Activated naive CD8-positive, alpha-beta T cell (primary cell): Measurements from ENCODE around the gene STAG1.
"Not testable (repeated sequence)": the region's sequence is repeated elsewhere in the genome, so short reads cannot be mapped to it uniquely, and the experiment has no call there.

Experiments used
- H3K27ac Mint-ChIP-seq: one replicate; pipeline ENCODE4 v1.8.0; 2021; ENCODE audit warnings: mixed read lengths
- H3K27me3 Mint-ChIP-seq: one replicate; pipeline ENCODE4 v1.8.0; 2021; ENCODE audit warnings: mixed read lengths
- H3K36me3 Mint-ChIP-seq: one replicate; pipeline ENCODE4 v1.8.0; 2021; ENCODE audit warnings: mixed read lengths
- H3K4me1 Mint-ChIP-seq: one replicate; pipeline ENCODE4 v1.8.0; 2021; ENCODE audit warnings: low read depth, mixed read lengths
- H3K4me3 Mint-ChIP-seq: one replicate; pipeline ENCODE4 v1.8.0; 2021; ENCODE audit warnings: mild to moderate bottlenecking, mixed read lengths
- H3K9me3 Mint-ChIP-seq: one replicate; pipeline ENCODE4 v1.8.0; 2021; ENCODE audit warnings: low read depth, mixed read lengths

The STAG1 gene

GRCh38 chr3:136584728-136585127 is 167.4 kb downstream of the STAG1 start:
- peaks cover 10% of the 10 kb centered on the region for H3K36me3 Mint-ChIP-seq
- no peaks in the 10 kb centered on the region for H3K27me3 Mint-ChIP-seq
- no peaks in the 10 kb centered on the region for H3K4me1 Mint-ChIP-seq
- H3K27ac Mint-ChIP-seq, result no peak overlapping the region
- no peak overlapping the region for H3K4me3 Mint-ChIP-seq
- H3K9me3 Mint-ChIP-seq, result no peaks in the 10 kb centered on the region

GRCh38 chr3:136583823-136584222 is 168.4 kb downstream of the STAG1 start:
- Mint-ChIP-seq H3K27me3 (no peaks in the 10 kb centered on the region), H3K36me3 (peaks cover 16% of the 10 kb centered on the region), H3K4me1 (no peaks in the 10 kb centered on the region), H3K9me3 (no peaks in the 10 kb centered on the region), H3K27ac (no peak overlapping the region), H3K4me3 (no peak overlapping the region)

DNA sequence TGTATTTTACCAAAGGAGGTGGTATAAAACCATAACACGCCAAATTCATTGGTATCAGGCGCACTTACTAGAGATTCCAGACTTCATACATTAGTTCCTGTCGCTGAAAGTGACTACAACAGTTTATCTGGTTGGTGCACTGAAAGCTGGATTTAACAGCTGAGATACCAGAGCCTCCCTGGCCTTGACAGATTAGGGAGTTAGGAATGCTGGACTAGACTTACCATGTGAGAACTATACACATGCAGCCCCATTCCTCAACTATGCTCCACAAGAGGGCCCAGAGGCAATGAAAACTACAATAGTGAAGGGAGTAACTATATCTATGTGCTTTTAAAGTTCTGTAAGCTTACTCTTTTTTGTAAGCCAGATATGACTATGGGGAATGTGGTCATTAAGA is 174.4 kb downstream of the STAG1 start:
- Mint-ChIP-seq H3K9me3 (peaks cover 2% of the 10 kb centered on the region), H3K4me1 (no peaks in the 10 kb centered on the region), H3K4me3 (no peak overlapping the region), H3K27me3 (no peaks in the 10 kb centered on the region), H3K27ac (no peak overlapping the region), H3K36me3 (peaks cover 25% of the 10 kb centered on the region)

DNA sequence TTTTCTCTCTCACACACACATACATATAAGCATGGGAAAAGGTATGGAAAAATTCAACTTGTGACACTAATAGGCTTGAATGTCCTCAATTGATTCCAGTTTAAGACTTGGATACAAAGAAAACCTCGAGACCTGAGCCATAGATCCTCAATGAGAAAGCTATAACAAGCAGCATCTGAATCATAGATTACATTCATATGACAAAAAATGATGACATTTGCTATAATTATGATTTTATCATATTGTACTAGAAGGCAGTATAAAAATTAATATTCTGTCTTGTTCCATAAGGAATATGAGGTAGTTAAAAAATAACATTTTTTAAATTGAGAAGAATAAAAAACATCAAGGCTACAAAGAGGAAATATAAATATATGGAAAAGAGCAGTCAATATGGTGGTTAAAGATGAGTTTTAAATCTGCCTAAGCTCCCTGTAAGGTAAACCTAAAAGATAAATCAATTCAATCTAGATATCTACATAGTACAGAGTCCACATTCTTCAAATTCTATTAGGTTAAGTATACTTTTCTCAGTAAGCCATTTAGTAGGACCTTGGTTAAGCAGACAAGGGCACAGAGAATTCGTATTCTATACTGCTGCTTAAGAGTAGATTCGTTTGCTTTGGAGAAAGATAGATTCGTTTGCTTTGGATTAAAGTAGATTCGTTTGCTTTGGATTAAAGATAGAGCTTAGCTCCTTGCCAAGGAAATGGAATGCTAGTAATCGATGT is 175.7 kb downstream of the STAG1 start:
- H3K4me1 Mint-ChIP-seq, result no peaks in the 10 kb centered on the region
- H3K27me3 Mint-ChIP-seq, result no peaks in the 10 kb centered on the region
- peaks cover 25% of the 10 kb centered on the region for H3K36me3 Mint-ChIP-seq
- H3K9me3 Mint-ChIP-seq, result peaks cover 2% of the 10 kb centered on the region
- no peak overlapping the region for H3K4me3 Mint-ChIP-seq
- no peak overlapping the region for H3K27ac Mint-ChIP-seq

DNA sequence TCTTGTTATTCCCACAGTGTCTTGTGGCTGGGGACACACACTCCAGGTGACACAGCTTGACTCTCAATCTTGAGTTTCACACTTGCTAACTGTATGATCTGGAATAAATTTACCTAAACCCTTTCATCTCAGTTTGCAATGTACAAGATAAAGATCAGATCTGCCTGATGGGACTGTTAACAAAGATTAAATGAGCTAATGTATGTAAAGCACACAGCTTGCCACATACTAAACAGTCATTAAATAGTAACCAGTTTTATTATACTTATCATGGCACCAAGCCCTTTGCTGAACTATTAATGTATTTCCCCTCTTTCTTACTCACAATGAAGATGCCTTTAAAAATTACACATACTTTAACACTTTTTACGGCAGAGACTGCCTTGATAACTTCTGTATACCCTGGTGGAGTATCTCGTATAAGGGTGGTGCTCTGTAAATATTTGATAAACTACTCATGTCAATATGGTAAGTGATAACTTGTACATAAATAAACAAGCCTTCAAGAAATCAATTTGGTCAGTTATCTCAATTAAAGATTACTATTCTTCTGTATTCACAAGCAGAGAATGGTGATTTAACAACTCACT is 184.5 kb downstream of the STAG1 start:
- Mint-ChIP-seq H3K36me3 (peaks cover 23% of the 10 kb centered on the region), H3K4me1 (peaks cover 4% of the 10 kb centered on the region), H3K27ac (no peak overlapping the region), H3K9me3 (no peaks in the 10 kb centered on the region), H3K4me3 (no peak overlapping the region), H3K27me3 (no peaks in the 10 kb centered on the region)

DNA sequence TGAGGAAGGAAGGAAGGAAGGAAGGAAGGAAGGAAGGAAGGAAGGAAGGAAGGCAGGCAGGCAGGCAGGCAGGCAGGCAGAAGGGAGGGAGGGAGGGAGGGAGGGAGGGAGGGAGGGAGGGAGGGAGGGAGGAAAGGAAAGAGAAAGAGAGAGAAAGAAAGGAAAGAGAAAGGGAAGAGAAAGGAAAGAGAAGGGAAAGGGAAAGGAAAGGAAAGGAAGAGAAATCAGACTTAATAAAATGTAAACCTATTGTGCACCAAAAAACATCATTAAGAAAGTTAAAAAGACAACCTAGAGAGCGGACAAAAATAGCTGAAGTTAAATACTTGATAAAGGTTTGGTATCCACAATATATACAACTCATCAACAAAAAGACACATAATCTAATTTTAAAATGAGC is 187.2 kb downstream of the STAG1 start:
- H3K9me3 Mint-ChIP-seq, H3K4me1 Mint-ChIP-seq, H3K4me3 Mint-ChIP-seq, H3K27ac Mint-ChIP-seq, H3K27me3 Mint-ChIP-seq: not testable (repeated sequence)
- peaks cover 22% of the 10 kb centered on the region for H3K36me3 Mint-ChIP-seq

- H3K9me3 Mint-ChIP-seq, result no peaks in the 10 kb centered on the region
- peaks cover 9% of the 10 kb centered on the region for H3K4me1 Mint-ChIP-seq
- no peak overlapping the region for H3K4me3 Mint-ChIP-seq
- H3K27me3 Mint-ChIP-seq, result no peaks in the 10 kb centered on the region
- no peak overlapping the region for H3K27ac Mint-ChIP-seq
- H3K36me3 Mint-ChIP-seq, result peaks cover 17% of the 10 kb centered on the region
Observed at GRCh38 chr3:136562026-136562425, 190.2 kb downstream of the STAG1 start.

- no peaks in the 10 kb centered on the region for H3K27me3 Mint-ChIP-seq
- no peaks in the 10 kb centered on the region for H3K9me3 Mint-ChIP-seq
- no peak overlapping the region for H3K27ac Mint-ChIP-seq
- H3K36me3 Mint-ChIP-seq, result peaks cover 14% of the 10 kb centered on the region
- H3K4me1 Mint-ChIP-seq, result peaks cover 7% of the 10 kb centered on the region
- H3K4me3 Mint-ChIP-seq, result no peak overlapping the region
Observed at GRCh38 chr3:136559896-136560295, 192.3 kb downstream of the STAG1 start.

GRCh38 chr3:136549461-136549860 is 202.7 kb downstream of the STAG1 start:
- H3K9me3 Mint-ChIP-seq, H3K4me3 Mint-ChIP-seq, H3K27ac Mint-ChIP-seq, H3K27me3 Mint-ChIP-seq: not testable (repeated sequence)
- Mint-ChIP-seq H3K4me1 (peaks cover 12% of the 10 kb centered on the region), H3K36me3 (peaks cover 15% of the 10 kb centered on the region)

DNA sequence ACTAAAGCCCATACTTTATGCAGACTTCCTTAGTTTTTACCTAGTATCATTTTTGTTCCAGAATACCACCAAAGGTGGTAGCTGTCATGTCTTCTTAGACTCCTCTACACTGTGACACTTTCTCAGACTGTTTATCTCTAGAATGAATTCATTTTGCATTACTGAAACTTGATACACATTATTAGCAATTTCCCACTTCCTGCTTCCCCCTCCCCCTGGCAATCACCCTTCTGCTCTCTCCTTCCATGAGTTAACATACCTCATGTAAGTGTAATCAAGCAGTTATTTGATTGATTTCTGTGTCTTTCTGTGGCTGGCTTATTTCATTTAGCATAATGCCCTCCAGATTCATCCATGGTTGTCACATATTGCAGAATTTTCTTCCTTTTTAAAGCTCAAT is 204.9 kb downstream of the STAG1 start:
- Mint-ChIP-seq H3K4me1 (peaks cover 21% of the 10 kb centered on the region), H3K36me3 (peaks cover 15% of the 10 kb centered on the region), H3K27ac (no peak overlapping the region), H3K9me3 (no peaks in the 10 kb centered on the region), H3K4me3 (no peak overlapping the region), H3K27me3 (no peaks in the 10 kb centered on the region)

- no peaks in the 10 kb centered on the region for H3K27me3 Mint-ChIP-seq
- no peaks in the 10 kb centered on the region for H3K9me3 Mint-ChIP-seq
- H3K36me3 Mint-ChIP-seq, result peaks cover 12% of the 10 kb centered on the region
- no peak overlapping the region for H3K27ac Mint-ChIP-seq
- H3K4me3 Mint-ChIP-seq, result no peak overlapping the region
- peaks cover 21% of the 10 kb centered on the region for H3K4me1 Mint-ChIP-seq
Observed at GRCh38 chr3:136546720-136547119, 205.5 kb downstream of the STAG1 start.

GRCh38 chr3:136545664-136546268 is 206.4 kb downstream of the STAG1 start:
- H3K36me3 Mint-ChIP-seq, result peaks cover 9% of the 10 kb centered on the region
- no peak overlapping the region for H3K27ac Mint-ChIP-seq
- no peak overlapping the region for H3K4me3 Mint-ChIP-seq
- H3K4me1 Mint-ChIP-seq, result peaks cover 21% of the 10 kb centered on the region
- H3K27me3 Mint-ChIP-seq, result no peaks in the 10 kb centered on the region
- H3K9me3 Mint-ChIP-seq, result no peaks in the 10 kb centered on the region

DNA sequence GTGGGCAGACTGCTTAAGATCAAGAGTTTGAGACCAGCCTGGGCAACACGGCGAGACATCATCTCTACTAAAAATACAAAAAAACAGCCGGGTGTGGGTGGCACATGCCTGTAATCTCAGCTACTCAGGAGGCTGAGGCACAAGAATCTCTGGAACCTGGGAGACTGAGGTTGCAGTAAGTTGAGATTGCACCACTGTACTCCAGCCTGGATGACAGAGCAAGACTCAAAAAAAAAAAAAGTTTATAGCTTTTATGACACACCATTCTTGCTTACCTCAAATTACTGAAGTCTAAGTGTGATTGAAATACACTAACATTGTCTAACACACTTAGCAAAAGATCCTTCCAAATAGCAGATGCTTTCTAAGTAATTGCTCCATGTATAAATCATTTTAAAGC is 207.6 kb downstream of the STAG1 start:
- Mint-ChIP-seq H3K4me1 (peaks cover 21% of the 10 kb centered on the region), H3K9me3 (no peaks in the 10 kb centered on the region), H3K36me3 (peaks cover 6% of the 10 kb centered on the region), H3K27me3 (no peaks in the 10 kb centered on the region), H3K4me3 (no peak overlapping the region), H3K27ac (no peak overlapping the region)

- Mint-ChIP-seq H3K36me3 (peaks cover 3% of the 10 kb centered on the region), H3K27ac (no peak overlapping the region), H3K27me3 (no peaks in the 10 kb centered on the region), H3K4me3 (no peak overlapping the region), H3K9me3 (no peaks in the 10 kb centered on the region), H3K4me1 (peaks cover 18% of the 10 kb centered on the region)
Observed at GRCh38 chr3:136543385-136543784, 208.8 kb downstream of the STAG1 start.

DNA sequence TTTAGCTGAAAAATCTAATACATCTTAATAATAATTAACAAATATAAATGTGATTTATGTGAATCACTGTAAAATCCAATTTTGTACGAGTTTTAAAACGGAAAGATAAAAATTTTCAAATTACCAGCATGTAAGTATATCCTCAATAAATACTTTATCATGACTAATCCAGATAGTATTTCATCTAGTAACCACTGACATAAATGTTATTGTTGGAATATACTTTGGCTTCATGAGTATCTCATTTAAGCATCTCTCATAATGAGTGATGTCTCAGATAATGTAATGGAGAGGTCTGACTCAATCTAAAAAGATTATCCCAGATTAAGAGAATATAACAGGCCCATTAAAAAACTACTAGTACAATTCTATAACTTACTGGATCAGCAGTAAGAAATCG is 216.3 kb downstream of the STAG1 start:
- Mint-ChIP-seq H3K27ac (no peak overlapping the region), H3K4me3 (no peak overlapping the region), H3K4me1 (peaks cover 2% of the 10 kb centered on the region), H3K9me3 (peaks cover 14% of the 10 kb centered on the region), H3K27me3 (no peaks in the 10 kb centered on the region), H3K36me3 (peaks cover 31% of the 10 kb centered on the region)

- H3K4me3 Mint-ChIP-seq, result no peak overlapping the region
- H3K27ac Mint-ChIP-seq, result no peak overlapping the region
- H3K4me1 Mint-ChIP-seq, result peaks cover 6% of the 10 kb centered on the region
- no peaks in the 10 kb centered on the region for H3K27me3 Mint-ChIP-seq
- peaks cover 14% of the 10 kb centered on the region for H3K9me3 Mint-ChIP-seq
- peaks cover 43% of the 10 kb centered on the region for H3K36me3 Mint-ChIP-seq
Observed at GRCh38 chr3:136532766-136533165, 219.4 kb downstream of the STAG1 start.
